ENCODE data around the gene CNTNAP5. TPM values are rescaled to one million over a fixed set of nuclear protein-coding genes. Genes with fewer than 3 reads are reported as not detected.

The CNTNAP5 gene
- total RNA-seq, 1 donor from 2014 or later = not detected

- no peak for TF ChIP-seq CTCF (IDR thresholded peaks at IDR 0.05; ENCODE audit: borderline replicate concordance)
- Histone ChIP-seq H3K27ac (replicated peaks) (no peak overlapping the region), H3K36me3 (no peaks in the 10 kb centered on the region), H3K4me3 (no peak overlapping the region), H3K27me3 (ENCODE audit: low read depth) (no peaks in the 10 kb centered on the region), H3K9me3 (replicated peaks) (no peaks in the 10 kb centered on the region), H3K4me1 (no peaks in the 10 kb centered on the region)
- no peak for DNase-seq
- intact Hi-C loops (cut with micrococcal nuclease) = no loop called here
These were observed 25.9 kb downstream of the CNTNAP5 start for GRCh38 chr2:124050833-124051497.

GRCh38 chr2:124053796-124054195, 28.7 kb downstream of the CNTNAP5 start:
- H3K4me1 ChIP-seq = no peaks in the 10 kb centered on the region
- no peaks in the 10 kb centered on the region for H3K9me3 ChIP-seq (replicated peaks)
- intact Hi-C loops (cut with micrococcal nuclease) = no loop called here
- H3K36me3 ChIP-seq = no peaks in the 10 kb centered on the region
- no peak for TF ChIP-seq CTCF (IDR thresholded peaks at IDR 0.05; ENCODE audit: borderline replicate concordance)
- H3K4me3 ChIP-seq = no peak overlapping the region
- DNase-seq = no peak
- H3K27me3 ChIP-seq (ENCODE audit: low read depth) = no peaks in the 10 kb centered on the region
- no peak overlapping the region for H3K27ac ChIP-seq (replicated peaks)

GRCh38 chr2:124063596-124063995, 38.5 kb downstream of the CNTNAP5 start:
- no peaks in the 10 kb centered on the region for H3K36me3 ChIP-seq
- H3K4me1 ChIP-seq = no peaks in the 10 kb centered on the region
- DNase-seq = no peak
- H3K27me3 ChIP-seq (ENCODE audit: low read depth) = no peaks in the 10 kb centered on the region
- H3K27ac ChIP-seq (replicated peaks) = no peak overlapping the region
- no peaks in the 10 kb centered on the region for H3K9me3 ChIP-seq (replicated peaks)
- H3K4me3 ChIP-seq = no peak overlapping the region
- no peak for TF ChIP-seq CTCF (IDR thresholded peaks at IDR 0.05; ENCODE audit: borderline replicate concordance)
- intact Hi-C loops (cut with micrococcal nuclease) = no loop called here

- Histone ChIP-seq H3K27ac (replicated peaks) (no peak overlapping the region), H3K36me3 (no peaks in the 10 kb centered on the region), H3K27me3 (ENCODE audit: low read depth) (no peaks in the 10 kb centered on the region), H3K4me3 (no peak overlapping the region), H3K9me3 (replicated peaks) (no peaks in the 10 kb centered on the region), H3K4me1 (no peaks in the 10 kb centered on the region)
- intact Hi-C loops (cut with micrococcal nuclease) = no loop called here
- no peak for TF ChIP-seq CTCF (IDR thresholded peaks at IDR 0.05; ENCODE audit: borderline replicate concordance)
- no peak for DNase-seq
These were observed 40.5 kb downstream of the CNTNAP5 start for GRCh38 chr2:124065636-124066035.

- no peak for TF ChIP-seq CTCF (IDR thresholded peaks at IDR 0.05; ENCODE audit: borderline replicate concordance)
- Histone ChIP-seq H3K4me3 (no peak overlapping the region), H3K36me3 (no peaks in the 10 kb centered on the region), H3K4me1 (no peaks in the 10 kb centered on the region), H3K9me3 (replicated peaks) (no peaks in the 10 kb centered on the region), H3K27ac (replicated peaks) (no peak overlapping the region), H3K27me3 (ENCODE audit: low read depth) (no peaks in the 10 kb centered on the region)
- intact Hi-C loops (cut with micrococcal nuclease) = no loop called here
- no peak for DNase-seq
These were observed 41.7 kb downstream of the CNTNAP5 start for GRCh38 chr2:124066776-124067175.
